Measurements from ENCODE around the gene STAC3. TPM values are rescaled to one million over a fixed set of nuclear protein-coding genes. Genes with fewer than 3 reads are reported as not detected.

STAC3 gene
- total RNA-seq, 1 experiment from 2014 or later: 2.8 TPM

DNA sequence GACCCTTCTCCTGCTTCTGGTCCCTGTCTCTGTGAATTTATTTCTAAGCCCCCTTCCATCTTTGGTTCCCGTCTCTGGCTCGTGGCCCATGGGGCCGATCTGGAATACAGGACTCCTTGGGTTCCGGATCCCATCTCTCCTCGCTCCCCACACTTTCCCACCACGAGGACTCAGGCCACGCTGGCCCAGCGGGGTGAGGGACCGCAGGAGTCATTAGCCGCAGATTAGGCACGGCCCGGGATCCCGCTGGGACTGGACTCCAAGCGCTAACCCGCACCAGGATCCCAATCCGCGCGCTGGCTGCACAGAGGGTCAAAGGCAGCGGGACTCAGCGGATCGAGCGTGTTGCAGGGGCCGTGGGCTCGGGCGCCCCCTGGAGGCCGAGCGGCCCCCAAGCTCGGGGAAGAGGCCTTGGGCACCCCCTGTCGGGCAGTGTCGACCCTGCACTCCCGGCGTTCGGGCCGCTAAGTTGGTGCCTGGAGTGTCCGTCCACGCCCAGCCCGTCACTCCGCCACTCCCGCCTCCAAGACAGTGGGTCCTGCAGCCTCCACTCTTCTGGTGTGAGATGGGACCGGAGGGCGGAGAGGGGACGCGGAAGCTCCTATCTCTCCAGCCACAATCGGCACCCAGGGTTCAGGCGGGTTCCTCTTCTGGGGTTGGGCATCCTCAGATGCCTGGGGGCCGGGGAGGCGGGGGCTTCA is 12.0 kb downstream of the STAC3 start:
- Histone ChIP-seq H3K79me2 (ENCODE audit: insufficient read depth, low read length) (no peaks in the 10 kb centered on the region), H2BK15ac (ENCODE audit: low read depth, low read length) (no peak overlapping the region), H2BK12ac (ENCODE audit: insufficient read length, low read depth, low read length) (no peak overlapping the region), H2BK20ac (ENCODE audit: low read depth, low read length, poor library complexity, severe bottlenecking) (no peak overlapping the region), H2BK5ac (ENCODE audit: insufficient read length, low read length) (no peak overlapping the region), H2AFZ (ENCODE audit: low read length) (no peak overlapping the region), H3K18ac (ENCODE audit: insufficient read length, low read depth, low read length) (no peak overlapping the region), H3K79me1 (ENCODE audit: insufficient read depth, low read depth, low read length, poor library complexity, severe bottlenecking) (no peaks in the 10 kb centered on the region), H3K4ac (ENCODE audit: low read depth, low read length) (no peak overlapping the region), H3K27me3 (ENCODE audit: insufficient read depth, low read length) (peaks cover 56% of the 10 kb centered on the region), H3K27ac (ENCODE audit: insufficient read length, low read depth, low read length) (no peak overlapping the region), H3K9ac (ENCODE audit: extremely low read depth, insufficient read length, low read length) (peak overlapping the region; percentile 16), H3K23ac (ENCODE audit: insufficient read length, low read depth, low read length) (no peak overlapping the region), H4K8ac (replicated peaks; ENCODE audit: insufficient read length, low read depth, low read length) (no peak overlapping the region), H3K4me1 (ENCODE audit: insufficient read depth, low read length) (no peaks in the 10 kb centered on the region), H3K9me3 (ENCODE audit: control insufficient read depth, low read depth, low read length) (no peaks in the 10 kb centered on the region), H3K56ac (ENCODE audit: insufficient read length, low read depth, low read length) (no peak overlapping the region), H4K20me1 (ENCODE audit: control insufficient read depth, insufficient read depth, insufficient read length) (peaks cover 4% of the 10 kb centered on the region), H4K5ac (ENCODE audit: insufficient read length, low read depth, low read length) (no peak overlapping the region), H2BK120ac (ENCODE audit: low read depth, low read length, poor library complexity, severe bottlenecking) (no peak overlapping the region), H2AK5ac (ENCODE audit: insufficient read length, low read length) (no peak overlapping the region), H3K14ac (ENCODE audit: insufficient read depth, low read length) (no peak overlapping the region), H3T11ph (ENCODE audit: low read length) (no peak overlapping the region), H3K4me2 (ENCODE audit: insufficient read depth, insufficient read length, low read length) (peak overlapping the region; percentile 82), H4K91ac (ENCODE audit: insufficient read length, low read depth, low read length) (no peak overlapping the region), H3K23me2 (ENCODE audit: insufficient read length, low read depth, low read length, poor library complexity, severe bottlenecking) (peaks cover 29% of the 10 kb centered on the region)
- H3K4me3 Mint-ChIP-seq: peak overlapping the region; percentile 72 to 87
- TF ChIP-seq, protein P1, sequence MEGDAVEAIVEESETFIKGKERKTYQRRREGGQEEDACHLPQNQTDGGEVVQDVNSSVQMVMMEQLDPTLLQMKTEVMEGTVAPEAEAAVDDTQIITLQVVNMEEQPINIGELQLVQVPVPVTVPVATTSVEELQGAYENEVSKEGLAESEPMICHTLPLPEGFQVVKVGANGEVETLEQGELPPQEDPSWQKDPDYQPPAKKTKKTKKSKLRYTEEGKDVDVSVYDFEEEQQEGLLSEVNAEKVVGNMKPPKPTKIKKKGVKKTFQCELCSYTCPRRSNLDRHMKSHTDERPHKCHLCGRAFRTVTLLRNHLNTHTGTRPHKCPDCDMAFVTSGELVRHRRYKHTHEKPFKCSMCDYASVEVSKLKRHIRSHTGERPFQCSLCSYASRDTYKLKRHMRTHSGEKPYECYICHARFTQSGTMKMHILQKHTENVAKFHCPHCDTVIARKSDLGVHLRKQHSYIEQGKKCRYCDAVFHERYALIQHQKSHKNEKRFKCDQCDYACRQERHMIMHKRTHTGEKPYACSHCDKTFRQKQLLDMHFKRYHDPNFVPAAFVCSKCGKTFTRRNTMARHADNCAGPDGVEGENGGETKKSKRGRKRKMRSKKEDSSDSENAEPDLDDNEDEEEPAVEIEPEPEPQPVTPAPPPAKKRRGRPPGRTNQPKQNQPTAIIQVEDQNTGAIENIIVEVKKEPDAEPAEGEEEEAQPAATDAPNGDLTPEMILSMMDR (conservative IDR thresholded peaks at IDR 0.05): peak; percentile 100
- no peaks in the 10 kb centered on the region for H3K9me3 Mint-ChIP-seq
- DNase-seq: peak; percentile 93
- peak overlapping the region in 2 of 3 experiments; percentile 33 to 94; a peak in 3 of 7 replicates for H3K27ac Mint-ChIP-seq
- peaks cover 85% of the 10 kb centered on the region for H3K27me3 Mint-ChIP-seq (ENCODE audit: low read depth)
- WGBS (ENCODE audit: extremely low coverage, insufficient read length, low lambda C conversion rate): no CpG with 5 or more reads among the region's 47 CpGs
- H3K36me3 Mint-ChIP-seq (ENCODE audit: insufficient read depth in 1 of 3, low read depth in 3 of 3): peaks cover 8 to 10% (median 8%) of the 10 kb centered on the region in 3 experiments
- H3K4me1 Mint-ChIP-seq: peaks cover 58 to 74% of the 10 kb centered on the region in 2 experiments

All from H9 (cell line).